T-cell (primary cell): Measurements from ENCODE around the gene DSCAM. TPM values are rescaled to one million over a fixed set of nuclear protein-coding genes. Genes with fewer than 3 reads are reported as not detected.
A peak's percentile ranks its signal among the peaks of the same experiment; 100 is the strongest.

Experiments used
- ATAC-seq, 4 experiments: fragments of 200-7000 bp in 3 of 4; fragments of 150-1000 bp in 1 of 4; cut with Tn5 transposase; replicated peaks in 1 of 4; 1 replicate in 3 of 4; 2 replicates in 1 of 4; pipeline ENCODE4 v1.10.0; 2021; ENCODE audit warnings: moderate library complexity in 3 of 4, mild to moderate bottlenecking in 2 of 4, moderate number of reproducible peaks in 1 of 4
- CTCF ChIA-PET, 2 donors: fragments of 300-600 bp; sonication (Branson Sonifier 250); formaldehyde crosslinking; loops; one replicate each; lab custom pipeline; 2022; ENCODE audit warnings: antibody characterized with exemption in 2 of 2; lab: Charles Lee
- POLR2A ChIA-PET, 2 donors: fragments of 300-600 bp; sonication (Branson Sonifier 250); formaldehyde crosslinking; loops; one replicate each; lab custom pipeline; 2022; ENCODE audit warnings: antibody characterized with exemption in 2 of 2; lab: Charles Lee
- DNase-seq, 35 experiments: peaks; one replicate each; pipeline versions ENCODE4 v3.0.0 to v3.0.0-alpha.2; 2013 to 2023
- H3K27ac ChIP-seq: one replicate; pipeline ENCODE4 v1.5.1; 2013; ENCODE audit warnings: low read length
- H3K27me3 ChIP-seq, 2 experiments: replicated peaks in 1 of 2; 1 replicate in 1 of 2; 2 replicates in 1 of 2; pipeline versions ENCODE4 v1.6.1 to v1.7.0; 2013; ENCODE audit warnings: low read length in 1 of 2, mixed read lengths in 1 of 2; ENCODE audit not compliant: control insufficient read depth in 2 of 2, insufficient read depth in 2 of 2; ENCODE audit errors: extremely low read depth in 1 of 2
- H3K36me3 ChIP-seq, 2 donors: 1 replicate in 1 of 2; 2 replicates in 1 of 2; pipeline versions ENCODE4 v1.6.1 to v1.7.0; 2013; ENCODE audit warnings: low read length in 1 of 2; ENCODE audit not compliant: control insufficient read depth in 2 of 2, insufficient read depth in 1 of 2; ENCODE audit errors: extremely low read depth in 1 of 2
- H3K4me1 ChIP-seq, 2 experiments: 1 replicate in 1 of 2; 2 replicates in 1 of 2; pipeline versions ENCODE4 v1.6.1 to v1.7.0; 2013; ENCODE audit warnings: low read length in 2 of 2, mixed read lengths in 1 of 2; ENCODE audit not compliant: insufficient read depth in 2 of 2, control insufficient read depth in 1 of 2; ENCODE audit errors: extremely low read depth in 1 of 2
- H3K4me3 ChIP-seq, 2 donors: 1 replicate in 1 of 2; 2 replicates in 1 of 2; pipeline versions ENCODE4 v1.5.1 to v1.7.0; 2013; ENCODE audit warnings: mild to moderate bottlenecking in 2 of 2, low read length in 1 of 2, moderate library complexity in 1 of 2; ENCODE audit not compliant: control insufficient read depth in 1 of 2; ENCODE audit errors: extremely low read depth in 1 of 2
- H3K9me3 ChIP-seq: 2 replicates; pipeline ENCODE4 v1.7.0; 2013
- H3K27ac Mint-ChIP-seq, 2 donors: one replicate each; pipeline ENCODE4 v1.8.0; 2020 to 2021; ENCODE audit warnings: mild to moderate bottlenecking in 2 of 2, mixed read lengths in 2 of 2
- H3K27me3 Mint-ChIP-seq, 2 donors: one replicate each; pipeline ENCODE4 v1.8.0; 2021 to 2022; ENCODE audit warnings: mixed read lengths in 2 of 2
- H3K36me3 Mint-ChIP-seq: one replicate; pipeline ENCODE4 v1.8.0; 2021; ENCODE audit warnings: mixed read lengths
- H3K4me1 Mint-ChIP-seq, 3 donors: one replicate each; pipeline ENCODE4 v1.8.0; 2020 to 2022; ENCODE audit warnings: mixed read lengths in 3 of 3, mild to moderate bottlenecking in 1 of 3
- H3K4me3 Mint-ChIP-seq, 3 donors: one replicate each; pipeline ENCODE4 v1.8.0; 2020 to 2022; ENCODE audit warnings: mild to moderate bottlenecking in 3 of 3, mixed read lengths in 3 of 3, moderate library complexity in 3 of 3
- H3K9me3 Mint-ChIP-seq, 3 donors: one replicate each; pipeline ENCODE4 v1.8.0; 2020 to 2022; ENCODE audit warnings: mixed read lengths in 3 of 3
- WGBS: methylation state at CpG from one replicate; pipeline ENCODE4 v1.1.5; 2013; ENCODE audit warnings: missing lambda C conversion rate; ENCODE audit not compliant: insufficient coverage; 5-methylcytosine and 5-hydroxymethylcytosine counted together
- total RNA-seq, 35 experiments: library from RNA in 6 of 35; stranded (reverse) in 6 of 35; fragments of 120-200 nt in 1 of 35; gene quantifications; one replicate each; pipeline versions ENCODE4 v1.2.1 to v1.2.4 and lab custom pipeline; 2013 to 2026

Gene DSCAM
- total RNA-seq, 5 donors from 2014 or later (not counting 1 experiment from before 2014, with no cell fraction given) = not detected

- no peaks in the 10 kb centered on the region for H3K27me3 ChIP-seq
- Mint-ChIP-seq H3K27me3 (peaks cover 0 to 6% of the 10 kb centered on the region in 2 donors), H3K27ac (no peak overlapping the region), H3K36me3 (no peaks in the 10 kb centered on the region), H3K4me3 (no peak overlapping the region), H3K9me3 (peaks cover 12 to 41% (median 15%) of the 10 kb centered on the region in 3 donors), H3K4me1 (no peaks in the 10 kb centered on the region)
- no peaks in the 10 kb centered on the region for H3K4me1 ChIP-seq
- no peak overlapping the region for H3K4me3 ChIP-seq
- ATAC-seq (no peak), DNase-seq (no peak)
- H3K9me3 ChIP-seq = no peaks in the 10 kb centered on the region
- H3K36me3 ChIP-seq = no peaks in the 10 kb centered on the region
- no CpG with 5 or more reads among the region's 3 CpGs for WGBS
- CTCF ChIA-PET = no interaction called here
- POLR2A ChIA-PET = no interaction called here
- H3K27ac ChIP-seq = no peak overlapping the region
These were observed 51.6 kb downstream of the DSCAM start for GRCh38 chr21:40795313-40795712.

GRCh38 chr21:40792691-40793456, 54.1 kb downstream of the DSCAM start:
- Mint-ChIP-seq H3K36me3 (no peaks in the 10 kb centered on the region), H3K27me3 (peaks cover 0 to 6% of the 10 kb centered on the region in 2 donors), H3K4me1 (no peaks in the 10 kb centered on the region), H3K27ac (peak overlapping the region in 1 of 2 donors; percentile 43), H3K9me3 (peaks cover 5 to 25% (median 15%) of the 10 kb centered on the region in 3 donors), H3K4me3 (no peak overlapping the region)
- ATAC-seq (no peak), DNase-seq (no peak)
- ChIA-PET POLR2A (no interaction called here), CTCF (no interaction called here)
- 88% methylated on average over 1 of the region's 4 CpGs for WGBS
- H3K9me3 ChIP-seq = no peaks in the 10 kb centered on the region
- H3K4me1 ChIP-seq = no peaks in the 10 kb centered on the region
- H3K27ac ChIP-seq = no peak overlapping the region
- H3K36me3 ChIP-seq = no peaks in the 10 kb centered on the region
- no peak overlapping the region for H3K4me3 ChIP-seq
- H3K27me3 ChIP-seq = no peaks in the 10 kb centered on the region

GRCh38 chr21:40788635-40789034, 58.3 kb downstream of the DSCAM start:
- peaks cover 0 to 6% of the 10 kb centered on the region in 2 donors for H3K27me3 Mint-ChIP-seq
- Histone ChIP-seq H3K36me3 (no peaks in the 10 kb centered on the region), H3K27ac (no peak overlapping the region), H3K4me3 (no peak overlapping the region), H3K27me3 (no peaks in the 10 kb centered on the region), H3K4me1 (no peaks in the 10 kb centered on the region), H3K9me3 (no peaks in the 10 kb centered on the region)
- peaks cover 2 to 7% (median 3%) of the 10 kb centered on the region in 3 donors for H3K9me3 Mint-ChIP-seq
- CTCF ChIA-PET = no interaction called here
- H3K4me1 Mint-ChIP-seq = no peaks in the 10 kb centered on the region
- no peak for DNase-seq
- H3K36me3 Mint-ChIP-seq = no peaks in the 10 kb centered on the region
- H3K27ac Mint-ChIP-seq = no peak overlapping the region
- H3K4me3 Mint-ChIP-seq = no peak overlapping the region
- WGBS = no CpG with 5 or more reads among the region's 3 CpGs
- POLR2A ChIA-PET = no interaction called here
- ATAC-seq = no peak

GRCh38 chr21:40783404-40783803, 63.6 kb downstream of the DSCAM start:
- ChIA-PET CTCF (no interaction called here), POLR2A (no interaction called here)
- Histone ChIP-seq H3K27me3 (no peaks in the 10 kb centered on the region), H3K9me3 (no peaks in the 10 kb centered on the region), H3K36me3 (no peaks in the 10 kb centered on the region), H3K27ac (no peak overlapping the region), H3K4me3 (no peak overlapping the region), H3K4me1 (no peaks in the 10 kb centered on the region)
- no peaks in the 10 kb centered on the region for H3K4me1 Mint-ChIP-seq
- H3K27me3 Mint-ChIP-seq = no peaks in the 10 kb centered on the region
- 79% methylated on average over 3 of the region's 6 CpGs for WGBS
- H3K9me3 Mint-ChIP-seq = peaks cover 0 to 2% (median 0%) of the 10 kb centered on the region in 3 donors
- no peak for ATAC-seq
- DNase-seq = no peak
- no peaks in the 10 kb centered on the region for H3K36me3 Mint-ChIP-seq
- no peak overlapping the region for H3K27ac Mint-ChIP-seq
- H3K4me3 Mint-ChIP-seq = no peak overlapping the region

GRCh38 chr21:40770435-40771055, 76.4 kb downstream of the DSCAM start:
- H3K27ac Mint-ChIP-seq = no peak overlapping the region
- H3K27me3 Mint-ChIP-seq = peaks cover 0 to 7% of the 10 kb centered on the region in 2 donors
- no peak for ATAC-seq
- no peak overlapping the region for H3K4me3 Mint-ChIP-seq
- no peaks in the 10 kb centered on the region for H3K9me3 ChIP-seq
- no peaks in the 10 kb centered on the region for H3K4me1 Mint-ChIP-seq
- no peak for DNase-seq
- CTCF ChIA-PET = no interaction called here
- H3K9me3 Mint-ChIP-seq = peaks cover 0 to 3% (median 0%) of the 10 kb centered on the region in 3 donors
- no peaks in the 10 kb centered on the region for H3K4me1 ChIP-seq
- no peak overlapping the region for H3K4me3 ChIP-seq
- H3K27me3 ChIP-seq = peaks cover 0 to 2% of the 10 kb centered on the region in 2 experiments
- H3K36me3 ChIP-seq = no peaks in the 10 kb centered on the region
- 43% methylated on average over 1 of the region's 5 CpGs for WGBS
- POLR2A ChIA-PET = no interaction called here
- no peaks in the 10 kb centered on the region for H3K36me3 Mint-ChIP-seq
- no peak overlapping the region for H3K27ac ChIP-seq

- WGBS = 80% methylated on average over 1 of the region's 1 CpG
- Histone ChIP-seq H3K36me3 (no peaks in the 10 kb centered on the region), H3K9me3 (no peaks in the 10 kb centered on the region), H3K4me3 (no peak overlapping the region), H3K27me3 (peaks cover 0 to 2% of the 10 kb centered on the region in 2 experiments), H3K27ac (no peak overlapping the region), H3K4me1 (no peaks in the 10 kb centered on the region)
- no peak for DNase-seq
- Mint-ChIP-seq H3K27ac (no peak overlapping the region), H3K4me3 (no peak overlapping the region), H3K9me3 (peaks cover 0 to 4% (median 3%) of the 10 kb centered on the region in 3 donors), H3K27me3 (peaks cover 0 to 12% of the 10 kb centered on the region in 2 donors), H3K36me3 (no peaks in the 10 kb centered on the region), H3K4me1 (no peaks in the 10 kb centered on the region)
- ChIA-PET POLR2A (no interaction called here), CTCF (no interaction called here)
- no peak for ATAC-seq
These were observed 77.7 kb downstream of the DSCAM start for GRCh38 chr21:40769231-40769630.
